ENCODE measurements around the gene USP22. TPM values are rescaled to one million over a fixed set of nuclear protein-coding genes. Genes with fewer than 3 reads are reported as not detected.
A peak's percentile ranks its signal among the peaks of the same experiment; 100 is the strongest.

The USP22 gene
- total RNA-seq, 1 donor from 2014 or later: 279 TPM

GRCh38 chr17:20993863-20994778 is 48.7 kb downstream of the USP22 start:
- Mint-ChIP-seq H3K27ac (no peak overlapping the region), H3K4me1 (ENCODE audit: unreplicated experiment) (peaks cover 29% of the 10 kb centered on the region), H3K9me3 (no peaks in the 10 kb centered on the region), H3K4me3 (no peak overlapping the region), H3K36me3 (peaks cover 4% of the 10 kb centered on the region), H3K27me3 (no peaks in the 10 kb centered on the region)
- no peak for DNase-seq (ENCODE audit: extremely low spot score, unreplicated experiment)
- TF ChIP-seq, protein P1, sequence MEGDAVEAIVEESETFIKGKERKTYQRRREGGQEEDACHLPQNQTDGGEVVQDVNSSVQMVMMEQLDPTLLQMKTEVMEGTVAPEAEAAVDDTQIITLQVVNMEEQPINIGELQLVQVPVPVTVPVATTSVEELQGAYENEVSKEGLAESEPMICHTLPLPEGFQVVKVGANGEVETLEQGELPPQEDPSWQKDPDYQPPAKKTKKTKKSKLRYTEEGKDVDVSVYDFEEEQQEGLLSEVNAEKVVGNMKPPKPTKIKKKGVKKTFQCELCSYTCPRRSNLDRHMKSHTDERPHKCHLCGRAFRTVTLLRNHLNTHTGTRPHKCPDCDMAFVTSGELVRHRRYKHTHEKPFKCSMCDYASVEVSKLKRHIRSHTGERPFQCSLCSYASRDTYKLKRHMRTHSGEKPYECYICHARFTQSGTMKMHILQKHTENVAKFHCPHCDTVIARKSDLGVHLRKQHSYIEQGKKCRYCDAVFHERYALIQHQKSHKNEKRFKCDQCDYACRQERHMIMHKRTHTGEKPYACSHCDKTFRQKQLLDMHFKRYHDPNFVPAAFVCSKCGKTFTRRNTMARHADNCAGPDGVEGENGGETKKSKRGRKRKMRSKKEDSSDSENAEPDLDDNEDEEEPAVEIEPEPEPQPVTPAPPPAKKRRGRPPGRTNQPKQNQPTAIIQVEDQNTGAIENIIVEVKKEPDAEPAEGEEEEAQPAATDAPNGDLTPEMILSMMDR (conservative IDR thresholded peaks at IDR 0.05): no peak

GRCh38 chr17:20992987-20993862 is 49.6 kb downstream of the USP22 start:
- peak; percentile 84 for DNase-seq (ENCODE audit: extremely low spot score, unreplicated experiment)
- Mint-ChIP-seq H3K4me3 (peak overlapping the region; percentile 76), H3K36me3 (peaks cover 4% of the 10 kb centered on the region), H3K4me1 (ENCODE audit: unreplicated experiment) (peaks cover 23% of the 10 kb centered on the region), H3K27ac (peak overlapping the region; percentile 94), H3K9me3 (no peaks in the 10 kb centered on the region), H3K27me3 (no peaks in the 10 kb centered on the region)
- TF ChIP-seq, protein P1 (conservative IDR thresholded peaks at IDR 0.05): peak; percentile 93

DNA sequence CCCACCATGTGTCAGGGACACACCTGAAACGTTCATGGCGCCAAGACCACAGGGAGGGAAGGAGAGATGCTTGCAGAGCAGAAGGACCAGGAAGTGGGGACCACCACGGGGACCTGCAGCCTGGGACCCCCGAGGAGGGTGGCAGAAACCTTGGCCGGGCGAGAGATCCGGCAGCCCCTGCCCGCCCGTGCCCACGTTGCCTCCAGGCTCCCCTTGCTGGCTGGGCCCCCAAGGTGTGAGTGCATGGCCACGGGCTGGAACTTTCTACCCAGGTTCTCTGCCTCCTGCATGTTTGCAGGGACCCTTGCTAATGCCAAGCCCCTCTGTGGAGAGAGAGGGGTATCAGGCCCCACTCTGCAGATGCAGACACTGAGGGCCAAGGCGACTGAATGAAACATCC is 50.4 kb downstream of the USP22 start:
- Mint-ChIP-seq H3K36me3 (peaks cover 4% of the 10 kb centered on the region), H3K4me1 (ENCODE audit: unreplicated experiment) (peaks cover 23% of the 10 kb centered on the region), H3K27ac (no peak overlapping the region), H3K4me3 (no peak overlapping the region), H3K9me3 (no peaks in the 10 kb centered on the region), H3K27me3 (no peaks in the 10 kb centered on the region)
- DNase-seq (ENCODE audit: extremely low spot score, unreplicated experiment): no peak
- TF ChIP-seq, protein P1 (conservative IDR thresholded peaks at IDR 0.05): no peak

GRCh38 chr17:20991276-20992037 is 51.4 kb downstream of the USP22 start:
- Mint-ChIP-seq H3K4me1 (ENCODE audit: unreplicated experiment) (peaks cover 23% of the 10 kb centered on the region), H3K9me3 (no peaks in the 10 kb centered on the region), H3K4me3 (no peak overlapping the region), H3K27me3 (no peaks in the 10 kb centered on the region), H3K27ac (peak overlapping the region; percentile 53), H3K36me3 (peaks cover 9% of the 10 kb centered on the region)
- TF ChIP-seq, protein P1 (conservative IDR thresholded peaks at IDR 0.05): no peak
- DNase-seq (ENCODE audit: extremely low spot score, unreplicated experiment): no peak

All from type B pancreatic cell (in vitro differentiated cells).